ENCODE data around the gene ZNF493.
A peak's percentile ranks its signal among the peaks of the same experiment; 100 is the strongest.

Gene ZNF493

GRCh38 chr19:21432590-21432989 lies 35.7 kb downstream of the ZNF493 start:
- Histone ChIP-seq H2BK15ac (ENCODE audit: low read depth, poor library complexity, severe bottlenecking) (no peak overlapping the region), H3K79me1 (replicated peaks; ENCODE audit: low read length, poor library complexity, severe bottlenecking) (no peaks in the 10 kb centered on the region), H2BK12ac (ENCODE audit: low read length in 2 of 2) (no peak overlapping the region), H3K23ac (ENCODE audit: low read length in 2 of 2) (no peak overlapping the region), H3K4me1 (ENCODE audit: control insufficient read depth, insufficient read depth, low read depth, low read length) (no peaks in the 10 kb centered on the region), H2AFZ (ENCODE audit: low read depth, low read length) (no peak overlapping the region), H4K91ac (ENCODE audit: low read length) (no peak overlapping the region), H3K4ac (ENCODE audit: low read depth in 1 of 2, low read length in 2 of 2) (no peak overlapping the region), H3K9me3 (ENCODE audit: control insufficient read depth, low read length) (peaks cover 90% of the 10 kb centered on the region), H3K4me2 (ENCODE audit: low read length, poor library complexity, severe bottlenecking) (no peak overlapping the region), H2BK5ac (ENCODE audit: low read depth, low read length, poor library complexity, severe bottlenecking) (no peak overlapping the region), H3K36me3 (ENCODE audit: control insufficient read depth in 1 of 2, insufficient read depth in 2 of 2, low read depth in 1 of 2, low read length in 2 of 2) (no peaks in the 10 kb centered on the region), H3K9ac (ENCODE audit: low read length) (no peak overlapping the region), H2AK5ac (ENCODE audit: low read length, severe bottlenecking) (no peak overlapping the region), H3K18ac (ENCODE audit: low read depth in 1 of 2, low read length in 2 of 2) (no peak overlapping the region), H3K27me3 (ENCODE audit: control insufficient read depth in 1 of 2, insufficient read depth in 1 of 2, low read length in 2 of 2) (no peaks in the 10 kb centered on the region), H4K8ac (ENCODE audit: low read length) (no peak overlapping the region), H3K27ac (ENCODE audit: low read length, poor library complexity, severe bottlenecking) (no peak overlapping the region), H2BK120ac (ENCODE audit: low read depth, low read length) (no peak overlapping the region), H3K14ac (ENCODE audit: low read length in 2 of 2) (no peak overlapping the region), H3K4me3 (ENCODE audit: insufficient read depth in 1 of 2, low read depth in 1 of 2, low read length in 2 of 2) (no peak overlapping the region)
- WGBS, result 76% methylated on average over 2 of the region's 2 CpGs
- no peak for DNase-seq

GRCh38 chr19:21434516-21434915 lies 37.6 kb downstream of the ZNF493 start:
- no peak overlapping the region for H3K4me2 ChIP-seq (ENCODE audit: low read length, poor library complexity, severe bottlenecking)
- no peak overlapping the region for H3K4me3 ChIP-seq (ENCODE audit: insufficient read depth in 1 of 2, low read depth in 1 of 2, low read length in 2 of 2)
- no peaks in the 10 kb centered on the region for H3K4me1 ChIP-seq (ENCODE audit: control insufficient read depth, insufficient read depth, low read depth, low read length)
- no peak overlapping the region for H3K27ac ChIP-seq (ENCODE audit: low read length, poor library complexity, severe bottlenecking)
- no peak overlapping the region for H2BK12ac ChIP-seq (ENCODE audit: low read length in 2 of 2)
- H3K4ac ChIP-seq (ENCODE audit: low read depth in 1 of 2, low read length in 2 of 2), result no peak overlapping the region
- H3K36me3 ChIP-seq (ENCODE audit: control insufficient read depth in 1 of 2, insufficient read depth in 2 of 2, low read depth in 1 of 2, low read length in 2 of 2), result no peaks in the 10 kb centered on the region
- H2BK15ac ChIP-seq (ENCODE audit: low read depth, poor library complexity, severe bottlenecking), result no peak overlapping the region
- 81% methylated on average over 7 of the region's 8 CpGs for WGBS
- H2BK120ac ChIP-seq (ENCODE audit: low read depth, low read length), result no peak overlapping the region
- H3K27me3 ChIP-seq (ENCODE audit: control insufficient read depth in 1 of 2, insufficient read depth in 1 of 2, low read length in 2 of 2), result no peaks in the 10 kb centered on the region
- H3K9ac ChIP-seq (ENCODE audit: low read length), result no peak overlapping the region
- no peak overlapping the region for H2AFZ ChIP-seq (ENCODE audit: low read depth, low read length)
- no peak for DNase-seq
- peaks cover 84% of the 10 kb centered on the region for H3K9me3 ChIP-seq (ENCODE audit: control insufficient read depth, low read length)
- no peak overlapping the region for H3K14ac ChIP-seq (ENCODE audit: low read length in 2 of 2)
- no peak overlapping the region for H3K23ac ChIP-seq (ENCODE audit: low read length in 2 of 2)
- no peaks in the 10 kb centered on the region for H3K79me1 ChIP-seq (replicated peaks; ENCODE audit: low read length, poor library complexity, severe bottlenecking)
- H3K18ac ChIP-seq (ENCODE audit: low read depth in 1 of 2, low read length in 2 of 2), result no peak overlapping the region
- no peak overlapping the region for H2AK5ac ChIP-seq (ENCODE audit: low read length, severe bottlenecking)
- no peak overlapping the region for H4K91ac ChIP-seq (ENCODE audit: low read length)
- no peak overlapping the region for H2BK5ac ChIP-seq (ENCODE audit: low read depth, low read length, poor library complexity, severe bottlenecking)
- no peak overlapping the region for H4K8ac ChIP-seq (ENCODE audit: low read length)

GRCh38 chr19:21434967-21435544 lies 38.1 kb downstream of the ZNF493 start:
- Histone ChIP-seq H3K36me3 (ENCODE audit: control insufficient read depth in 1 of 2, insufficient read depth in 2 of 2, low read depth in 1 of 2, low read length in 2 of 2) (no peaks in the 10 kb centered on the region), H4K91ac (ENCODE audit: low read length) (no peak overlapping the region), H2BK5ac (ENCODE audit: low read depth, low read length, poor library complexity, severe bottlenecking) (no peak overlapping the region), H2AK5ac (ENCODE audit: low read length, severe bottlenecking) (no peak overlapping the region), H3K4ac (ENCODE audit: low read depth in 1 of 2, low read length in 2 of 2) (no peak overlapping the region), H3K4me2 (ENCODE audit: low read length, poor library complexity, severe bottlenecking) (no peak overlapping the region), H3K18ac (ENCODE audit: low read depth in 1 of 2, low read length in 2 of 2) (no peak overlapping the region), H3K9me3 (ENCODE audit: control insufficient read depth, low read length) (peaks cover 84% of the 10 kb centered on the region), H2BK12ac (ENCODE audit: low read length in 2 of 2) (no peak overlapping the region), H2BK120ac (ENCODE audit: low read depth, low read length) (no peak overlapping the region), H2BK15ac (ENCODE audit: low read depth, poor library complexity, severe bottlenecking) (no peak overlapping the region), H3K79me1 (replicated peaks; ENCODE audit: low read length, poor library complexity, severe bottlenecking) (no peaks in the 10 kb centered on the region), H3K4me1 (ENCODE audit: control insufficient read depth, insufficient read depth, low read depth, low read length) (no peaks in the 10 kb centered on the region), H3K27me3 (ENCODE audit: control insufficient read depth in 1 of 2, insufficient read depth in 1 of 2, low read length in 2 of 2) (no peaks in the 10 kb centered on the region), H3K23ac (ENCODE audit: low read length in 2 of 2) (no peak overlapping the region), H4K8ac (ENCODE audit: low read length) (no peak overlapping the region), H2AFZ (ENCODE audit: low read depth, low read length) (no peak overlapping the region), H3K27ac (ENCODE audit: low read length, poor library complexity, severe bottlenecking) (no peak overlapping the region), H3K14ac (ENCODE audit: low read length in 2 of 2) (no peak overlapping the region), H3K4me3 (ENCODE audit: insufficient read depth in 1 of 2, low read depth in 1 of 2, low read length in 2 of 2) (no peak overlapping the region), H3K9ac (ENCODE audit: low read length) (no peak overlapping the region)
- 81% methylated on average over 3 of the region's 8 CpGs for whole genome bisulfite sequencing
- DNase-seq, result no peak

GRCh38 chr19:21439201-21439751 lies 42.3 kb downstream of the ZNF493 start:
- H4K91ac ChIP-seq (ENCODE audit: low read length), result no peak overlapping the region
- H2BK12ac ChIP-seq (ENCODE audit: low read length in 2 of 2), result no peak overlapping the region

More at GRCh38 chr19:21439201-21439751, 42.3 kb downstream of the ZNF493 start:
- H3K4me2 ChIP-seq (ENCODE audit: low read length, poor library complexity, severe bottlenecking), result no peak overlapping the region
- no peaks in the 10 kb centered on the region for H3K27me3 ChIP-seq (ENCODE audit: control insufficient read depth in 1 of 2, insufficient read depth in 1 of 2, low read length in 2 of 2)
- H3K23ac ChIP-seq (ENCODE audit: low read length in 2 of 2), result no peak overlapping the region
- H3K14ac ChIP-seq (ENCODE audit: low read length in 2 of 2), result no peak overlapping the region
- H2AK5ac ChIP-seq (ENCODE audit: low read length, severe bottlenecking), result no peak overlapping the region
- H3K18ac ChIP-seq (ENCODE audit: low read depth in 1 of 2, low read length in 2 of 2), result no peak overlapping the region
- H2BK5ac ChIP-seq (ENCODE audit: low read depth, low read length, poor library complexity, severe bottlenecking), result no peak overlapping the region
- 75% methylated on average over 4 of the region's 4 CpGs for WGBS
- no peaks in the 10 kb centered on the region for H3K79me1 ChIP-seq (replicated peaks; ENCODE audit: low read length, poor library complexity, severe bottlenecking)
- peak overlapping the region; percentile 30 for H3K9ac ChIP-seq (ENCODE audit: low read length)
- H4K8ac ChIP-seq (ENCODE audit: low read length), result no peak overlapping the region
- H2BK15ac ChIP-seq (ENCODE audit: low read depth, poor library complexity, severe bottlenecking), result no peak overlapping the region
- peaks cover 0 to 3% of the 10 kb centered on the region in 2 experiments for H3K36me3 ChIP-seq (ENCODE audit: control insufficient read depth in 1 of 2, insufficient read depth in 2 of 2, low read depth in 1 of 2, low read length in 2 of 2)
- H3K4me3 ChIP-seq (ENCODE audit: insufficient read depth in 1 of 2, low read depth in 1 of 2, low read length in 2 of 2), result no peak overlapping the region
- no peaks in the 10 kb centered on the region for H3K4me1 ChIP-seq (ENCODE audit: control insufficient read depth, insufficient read depth, low read depth, low read length)
- no peak overlapping the region for H2BK120ac ChIP-seq (ENCODE audit: low read depth, low read length)
- peaks cover 69% of the 10 kb centered on the region for H3K9me3 ChIP-seq (ENCODE audit: control insufficient read depth, low read length)
- no peak for DNase-seq
- H3K4ac ChIP-seq (ENCODE audit: low read depth in 1 of 2, low read length in 2 of 2), result no peak overlapping the region
- no peak overlapping the region for H2AFZ ChIP-seq (ENCODE audit: low read depth, low read length)
- no peak overlapping the region for H3K27ac ChIP-seq (ENCODE audit: low read length, poor library complexity, severe bottlenecking)
